ENCODE measurements around the gene EPHX1. TPM values are rescaled to one million over a fixed set of nuclear protein-coding genes. Genes with fewer than 3 reads are reported as not detected.
A peak's percentile ranks its signal among the peaks of the same experiment; 100 is the strongest.
"Not testable (repeated sequence)": the region's sequence is repeated elsewhere in the genome, so short reads cannot be mapped to it uniquely, and the experiment has no call there.

Gene EPHX1
- total RNA-seq, 4 donors from 2014 or later, result 59.0 to 136 (median 85.6) TPM

GRCh38 chr1:225776294-225776693 lies 33.6 kb upstream of the EPHX1 start:
- Histone ChIP-seq H3K9me3 (no peaks in the 10 kb centered on the region), H3K27ac (replicated peaks in 1 of 4) (peak overlapping the region; percentile 86 to 92 (median 89)), H3K4me1 (peaks cover 46 to 63% (median 58%) of the 10 kb centered on the region in 4 donors), H3K27me3 (no peaks in the 10 kb centered on the region), H3K4me3 (no peak overlapping the region), H3K36me3 (no peaks in the 10 kb centered on the region)
- 98% methylated on average over 4 of the region's 4 CpGs for WGBS
- intact Hi-C loops (cut with DNase I), result loop anchor here (5.0 kb wide), 1 partner anchor 206 kb away; no protein-coding TSS in a partner anchor
- TF ChIP-seq POLR2AphosphoS5 (IDR thresholded peaks at IDR 0.05) (no peak), POLR2A (IDR thresholded peaks at IDR 0.05; ENCODE audit: low read depth) (no peak), EP300 (IDR thresholded peaks at IDR 0.05) (no peak)
- TF ChIP-seq, protein P1, sequence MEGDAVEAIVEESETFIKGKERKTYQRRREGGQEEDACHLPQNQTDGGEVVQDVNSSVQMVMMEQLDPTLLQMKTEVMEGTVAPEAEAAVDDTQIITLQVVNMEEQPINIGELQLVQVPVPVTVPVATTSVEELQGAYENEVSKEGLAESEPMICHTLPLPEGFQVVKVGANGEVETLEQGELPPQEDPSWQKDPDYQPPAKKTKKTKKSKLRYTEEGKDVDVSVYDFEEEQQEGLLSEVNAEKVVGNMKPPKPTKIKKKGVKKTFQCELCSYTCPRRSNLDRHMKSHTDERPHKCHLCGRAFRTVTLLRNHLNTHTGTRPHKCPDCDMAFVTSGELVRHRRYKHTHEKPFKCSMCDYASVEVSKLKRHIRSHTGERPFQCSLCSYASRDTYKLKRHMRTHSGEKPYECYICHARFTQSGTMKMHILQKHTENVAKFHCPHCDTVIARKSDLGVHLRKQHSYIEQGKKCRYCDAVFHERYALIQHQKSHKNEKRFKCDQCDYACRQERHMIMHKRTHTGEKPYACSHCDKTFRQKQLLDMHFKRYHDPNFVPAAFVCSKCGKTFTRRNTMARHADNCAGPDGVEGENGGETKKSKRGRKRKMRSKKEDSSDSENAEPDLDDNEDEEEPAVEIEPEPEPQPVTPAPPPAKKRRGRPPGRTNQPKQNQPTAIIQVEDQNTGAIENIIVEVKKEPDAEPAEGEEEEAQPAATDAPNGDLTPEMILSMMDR (IDR thresholded peaks at IDR 0.05), result no peak
- DNase-seq (ENCODE audit: extremely low spot score), result no peak

GRCh38 chr1:225777058-225777582 lies 32.8 kb upstream of the EPHX1 start:
- DNase-seq (ENCODE audit: extremely low spot score), result no peak
- Histone ChIP-seq H3K4me3 (peak overlapping the region; percentile 60 to 71 (median 66)), H3K9me3 (no peaks in the 10 kb centered on the region), H3K4me1 (peaks cover 40 to 63% (median 58%) of the 10 kb centered on the region in 4 donors), H3K36me3 (no peaks in the 10 kb centered on the region), H3K27ac (replicated peaks in 1 of 4) (peak overlapping the region; percentile 86 to 92 (median 89)), H3K27me3 (no peaks in the 10 kb centered on the region)
- 12% methylated on average over 18 of the region's 18 CpGs for WGBS
- intact Hi-C loops (cut with DNase I), result loop anchor here (5.0 kb wide), 1 partner anchor 205 kb away; no protein-coding TSS in a partner anchor
- TF ChIP-seq POLR2AphosphoS5 (IDR thresholded peaks at IDR 0.05), result no peak

GRCh38 chr1:225777583-225778336 lies 32.2 kb upstream of the EPHX1 start, which contains the start of gene SRP9:
Gene SRP9 (plus strand): TSS chr1:225777826. CDS start chr1:225777941, 115 bp downstream.
- Histone ChIP-seq H3K36me3 (no peaks in the 10 kb centered on the region), H3K9me3 (no peaks in the 10 kb centered on the region), H3K4me1 (peaks cover 41 to 63% (median 58%) of the 10 kb centered on the region in 4 donors), H3K27me3 (no peaks in the 10 kb centered on the region), H3K27ac (replicated peaks in 1 of 4) (peak within 1 kb of the TSS; percentile 86 to 92 (median 89)), H3K4me3 (peak within 1 kb of the TSS; percentile 60 to 71 (median 66))
- intact Hi-C loops (cut with DNase I), result loop anchor here (2.0 to 5.0 kb wide), 2 partner anchors 67 to 205 kb away; no protein-coding TSS in a partner anchor
- WGBS, result 0% methylated on average over 26 of the region's 46 CpGs
- DNase-seq (ENCODE audit: extremely low spot score), result peak; percentile 99
- no peak for TF ChIP-seq EP300 (IDR thresholded peaks at IDR 0.05)
- peak; percentile 96 to 98 for TF ChIP-seq POLR2AphosphoS5 (IDR thresholded peaks at IDR 0.05)
- peak; percentile 88 for TF ChIP-seq POLR2A (IDR thresholded peaks at IDR 0.05; ENCODE audit: low read depth)
- TF ChIP-seq, protein P1 (IDR thresholded peaks at IDR 0.05), result peak; percentile 82 to 90 (median 88)

DNA sequence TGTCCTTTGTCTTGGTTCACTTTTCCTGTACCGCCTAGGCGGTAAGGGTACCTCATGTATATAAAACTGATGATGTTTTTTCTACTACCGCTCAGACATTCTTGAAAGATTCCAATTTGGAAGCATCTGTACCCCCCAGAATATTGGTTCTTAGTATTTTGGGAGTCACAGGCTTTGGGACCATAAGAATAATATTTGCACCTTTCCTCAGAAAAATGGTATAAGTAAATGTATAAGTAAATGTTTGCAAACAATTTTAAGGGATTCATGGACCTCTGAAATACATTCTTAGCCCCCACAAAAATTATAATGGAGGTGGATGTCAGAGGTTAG lies 31.6 kb upstream of the EPHX1 start:
- 0% methylated on average over 3 of the region's 3 CpGs for WGBS
- Histone ChIP-seq H3K4me3 (peak overlapping the region; percentile 60 to 71 (median 66)), H3K4me1 (peaks cover 43 to 63% (median 58%) of the 10 kb centered on the region in 4 donors), H3K27ac (replicated peaks in 1 of 4) (peak overlapping the region; percentile 86 to 92 (median 89)), H3K9me3 (no peaks in the 10 kb centered on the region), H3K36me3 (peaks cover 0 to 1% (median 0%) of the 10 kb centered on the region in 4 donors), H3K27me3 (no peaks in the 10 kb centered on the region)
- no peak for DNase-seq (ENCODE audit: extremely low spot score)
- no peak for TF ChIP-seq POLR2AphosphoS5 (IDR thresholded peaks at IDR 0.05)
- TF ChIP-seq POLR2A (IDR thresholded peaks at IDR 0.05; ENCODE audit: low read depth), result no peak
- TF ChIP-seq EP300 (IDR thresholded peaks at IDR 0.05), result no peak
- TF ChIP-seq, protein P1 (IDR thresholded peaks at IDR 0.05), result no peak
- intact Hi-C loops (cut with DNase I), result loop anchor here (2.0 to 5.0 kb wide), 2 partner anchors 66 to 204 kb away; no protein-coding TSS in a partner anchor

- H3K4me3 ChIP-seq, result peak overlapping the region; percentile 60 to 71 (median 66)
- H3K4me1 ChIP-seq, result peaks cover 48 to 69% (median 65%) of the 10 kb centered on the region in 4 donors
- intact Hi-C loops (cut with DNase I), result loop anchor here (2.0 to 5.0 kb wide), 2 partner anchors 66 to 203 kb away; no protein-coding TSS in a partner anchor
- not testable (repeated sequence) for H3K27me3 ChIP-seq; H3K36me3 ChIP-seq; H3K9me3 ChIP-seq; DNase-seq (ENCODE audit: extremely low spot score)
- 56% methylated on average over 11 of the region's 13 CpGs for WGBS
- peak overlapping the region; percentile 86 to 92 (median 89) for H3K27ac ChIP-seq (replicated peaks in 1 of 4)
These were observed 30.8 kb upstream of the EPHX1 start for GRCh38 chr1:225779165-225779564.
